ELR (cell line): Measurements from ENCODE around the gene PPM1K.
A peak's percentile ranks its signal among the peaks of the same experiment; 100 is the strongest.

Experiments
- DNase-seq: peaks from one replicate; pipeline ENCODE4 v3.0.0-alpha.2; 2015; ENCODE audit warnings: low read depth

PPM1K gene

DNA sequence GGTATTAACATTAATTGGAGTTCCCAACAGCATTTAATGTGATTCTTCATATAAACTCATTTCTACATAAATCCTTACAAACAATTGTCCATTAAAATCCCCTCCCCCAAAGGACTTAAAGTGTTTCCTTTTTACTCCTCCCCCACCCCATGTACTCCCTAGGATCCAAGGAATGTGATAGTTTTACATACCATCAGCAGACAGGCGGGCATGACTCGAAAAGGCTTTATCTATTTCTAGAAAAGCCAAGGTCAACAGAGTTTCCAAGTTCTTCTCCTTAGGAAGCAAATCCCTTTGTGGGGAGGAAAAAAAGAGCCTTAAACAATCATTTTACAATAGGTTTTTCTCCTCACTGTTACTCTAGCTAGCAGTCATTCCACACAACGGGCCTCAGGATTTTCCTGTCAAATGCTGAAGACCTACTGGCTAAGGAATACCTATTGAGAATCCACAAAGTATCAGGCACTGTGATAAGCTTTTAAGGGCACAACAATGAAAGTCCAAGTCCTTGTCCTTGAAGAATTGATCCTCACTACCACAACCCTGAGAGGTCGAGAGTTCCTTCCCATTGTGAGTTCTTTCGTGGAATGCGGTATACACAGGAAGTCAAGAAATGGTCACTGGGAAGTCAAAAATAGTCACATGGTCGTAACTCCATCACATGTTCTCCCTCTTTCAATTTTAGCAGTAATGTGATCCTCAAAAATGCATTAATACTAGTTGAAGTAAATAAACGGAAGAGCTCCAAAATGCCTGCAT lies 7.2 kb downstream of the PPM1K start:
- DNase-seq: no peak

DNA sequence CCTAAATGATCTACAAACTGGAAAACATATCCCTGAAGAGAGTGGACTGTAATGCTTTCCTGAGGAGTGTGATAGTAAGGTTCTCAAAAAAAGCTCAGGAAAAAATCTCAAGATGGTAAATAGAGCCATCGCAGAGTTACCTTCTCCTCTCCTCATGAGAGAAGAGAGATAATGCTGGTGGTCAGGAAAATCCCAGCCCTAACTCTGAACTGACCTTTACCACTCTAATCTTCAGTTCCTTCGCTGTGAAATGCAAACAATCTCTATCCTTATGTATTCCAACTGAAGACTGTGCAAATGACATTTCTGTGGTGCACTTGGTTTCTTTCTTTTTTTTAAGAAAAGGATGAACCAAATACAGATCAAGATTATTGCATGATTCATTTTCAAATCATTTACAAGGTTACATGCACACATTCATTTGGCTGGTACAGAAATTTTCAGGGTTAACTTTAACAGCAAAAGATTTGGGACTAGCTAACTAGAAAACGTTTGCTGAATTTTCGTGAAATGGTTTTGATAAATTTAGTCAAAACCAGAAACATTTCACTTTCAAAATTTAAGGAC lies 8.3 kb downstream of the PPM1K start:
- DNase-seq: no peak

DNA sequence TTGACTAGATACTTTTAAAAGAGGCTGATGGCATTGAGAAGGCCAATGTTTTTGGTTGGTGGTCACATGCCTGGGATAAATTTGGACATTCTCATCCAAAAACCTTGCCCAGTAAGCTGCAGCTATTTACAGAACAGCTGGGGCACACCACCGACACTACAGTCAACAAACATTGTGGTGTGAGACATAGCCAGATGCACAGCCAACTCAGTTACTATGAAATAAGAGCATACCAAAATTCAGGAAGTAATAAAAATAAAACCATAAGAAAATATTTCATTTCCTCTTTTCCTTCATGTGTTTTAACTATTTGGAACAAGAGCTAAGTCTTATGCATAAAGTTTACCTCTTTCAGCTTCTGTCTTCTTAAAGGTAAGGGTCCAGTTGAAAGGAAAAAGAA lies 8.8 kb downstream of the PPM1K start:
- no peak for DNase-seq

DNA sequence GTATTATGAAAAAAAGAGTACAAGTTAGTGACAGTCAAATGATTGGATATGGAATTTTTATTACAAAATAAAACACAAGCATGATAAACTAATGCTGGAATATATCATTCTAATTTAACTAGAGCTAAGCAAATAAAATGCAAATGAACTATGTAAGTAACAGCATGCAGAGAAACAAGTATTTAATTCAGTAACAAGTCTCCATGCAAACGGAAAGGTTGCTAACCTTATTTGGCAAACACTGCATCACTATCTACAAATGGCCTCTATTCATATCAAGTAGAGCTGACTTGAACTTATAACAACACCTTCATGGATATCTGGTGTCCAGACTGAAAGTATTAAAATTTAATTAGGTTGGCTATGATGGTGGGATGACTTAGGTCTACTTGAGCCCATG lies 15.4 kb downstream of the PPM1K start:
- no peak for DNase-seq

DNA sequence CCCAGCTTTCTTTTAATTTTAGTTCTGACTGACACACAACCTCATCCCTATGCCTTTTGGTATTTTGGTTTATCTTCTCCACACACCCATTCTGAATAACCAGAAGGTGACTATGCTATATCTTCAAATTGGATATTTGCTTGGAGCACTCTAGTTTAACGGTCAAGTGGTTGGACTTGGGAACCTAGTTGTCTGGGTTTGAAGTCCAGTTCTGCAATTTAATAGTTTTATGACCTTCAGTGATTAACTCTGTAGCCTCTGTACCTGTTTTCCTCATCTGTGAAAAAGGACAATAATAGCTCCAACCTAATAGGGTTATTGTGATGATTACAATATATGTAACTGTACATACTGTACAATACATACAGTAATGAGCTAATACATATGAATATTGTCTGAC lies 20.0 kb downstream of the PPM1K start:
- DNase-seq: no peak

DNA sequence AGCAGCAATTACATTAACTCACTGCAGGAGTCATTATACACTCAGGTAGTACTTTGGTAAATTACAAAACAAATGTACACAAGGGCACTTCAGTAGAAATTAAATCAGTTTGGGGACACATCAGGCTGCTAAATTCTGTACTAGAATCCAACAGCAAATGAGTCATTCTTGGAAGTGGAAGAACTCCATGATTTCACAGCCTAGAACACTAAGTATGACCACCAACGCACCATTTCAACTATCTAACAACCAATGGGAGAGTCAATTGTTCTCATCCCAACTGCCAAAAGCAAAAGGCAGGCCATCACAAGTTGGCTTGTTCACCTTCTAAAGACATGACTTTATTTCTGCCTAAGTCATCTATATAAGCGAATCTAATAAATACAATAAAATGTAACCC lies 26.6 kb downstream of the PPM1K start:
- no peak for DNase-seq

DNA sequence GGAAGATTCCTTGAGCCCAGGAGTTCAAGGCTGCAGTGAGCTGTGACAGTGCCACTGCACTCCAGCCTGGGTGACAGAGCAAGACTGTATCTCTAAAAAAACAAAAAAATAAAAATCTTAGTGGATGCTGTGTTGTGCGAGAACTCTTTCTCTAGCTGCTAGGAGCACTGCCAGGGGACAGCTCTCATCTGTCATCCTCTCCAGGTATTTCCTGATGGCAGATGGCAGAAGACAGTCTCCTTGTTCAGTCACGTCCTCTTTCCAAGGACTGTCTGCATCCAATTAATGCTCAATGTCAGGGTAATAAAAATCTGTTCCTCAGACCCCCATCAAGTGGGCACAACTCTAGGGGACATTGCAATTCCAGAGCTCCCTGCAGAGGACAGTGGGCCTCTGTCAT lies 29.2 kb downstream of the PPM1K start:
- no peak for DNase-seq

DNA sequence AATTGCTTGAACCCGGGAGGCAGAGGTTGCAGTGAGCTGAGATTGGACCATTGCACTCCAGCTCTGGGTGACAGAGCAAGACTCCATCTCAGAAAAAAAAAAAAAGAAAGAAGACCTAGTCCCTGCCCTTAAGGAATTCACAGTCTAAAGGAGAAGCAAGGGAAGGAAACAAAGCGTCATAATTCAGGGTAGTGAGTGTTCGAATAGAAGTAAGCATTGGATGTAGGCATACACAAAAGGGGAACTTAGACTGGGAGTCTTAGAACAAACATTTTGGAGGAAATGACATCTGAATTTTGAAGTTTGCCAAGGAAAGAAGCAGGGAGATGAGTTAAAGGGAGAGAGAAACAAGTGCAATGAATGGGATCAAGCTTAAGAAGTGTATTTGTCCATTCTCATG lies 32.4 kb downstream of the PPM1K start:
- DNase-seq: no peak

DNA sequence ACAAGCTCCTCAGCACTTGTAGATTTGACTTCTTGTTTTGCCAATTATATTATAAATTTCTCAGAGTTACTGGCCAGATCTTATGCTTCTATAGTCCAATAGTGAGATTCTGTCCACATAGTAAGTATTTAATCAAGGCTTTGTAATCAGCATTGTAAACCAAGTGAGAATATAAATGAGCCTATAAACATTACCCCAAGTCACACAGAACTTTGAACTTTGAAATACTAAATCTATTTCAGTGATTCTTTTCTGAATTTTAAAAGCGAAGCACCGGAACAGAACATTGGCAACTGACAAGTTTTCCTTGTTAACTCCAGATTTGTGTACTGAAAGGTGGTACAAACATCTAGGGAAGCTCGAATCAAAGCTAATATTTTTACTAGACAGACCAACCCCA lies 37.2 kb downstream of the PPM1K start:
- DNase-seq: no peak

DNA sequence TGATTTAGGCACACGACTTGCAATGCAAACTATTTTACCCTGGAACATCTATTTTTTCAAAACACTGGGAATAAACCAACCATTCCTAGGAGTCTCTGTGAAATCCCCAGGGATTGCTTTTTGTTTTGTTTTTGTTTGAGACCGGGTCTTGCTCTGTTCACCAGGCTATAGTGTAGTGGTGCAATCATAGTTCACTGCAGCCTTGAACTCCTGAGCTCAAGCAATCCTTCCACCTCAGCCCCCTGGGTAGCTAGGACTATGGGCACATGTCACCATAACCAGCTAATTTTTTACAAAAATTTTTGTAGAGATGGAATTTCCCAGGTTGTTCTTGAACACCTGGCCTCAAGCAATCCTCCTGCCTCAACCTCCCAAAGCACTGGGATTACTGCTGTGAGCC lies 37.8 kb downstream of the PPM1K start:
- DNase-seq: no peak

DNA sequence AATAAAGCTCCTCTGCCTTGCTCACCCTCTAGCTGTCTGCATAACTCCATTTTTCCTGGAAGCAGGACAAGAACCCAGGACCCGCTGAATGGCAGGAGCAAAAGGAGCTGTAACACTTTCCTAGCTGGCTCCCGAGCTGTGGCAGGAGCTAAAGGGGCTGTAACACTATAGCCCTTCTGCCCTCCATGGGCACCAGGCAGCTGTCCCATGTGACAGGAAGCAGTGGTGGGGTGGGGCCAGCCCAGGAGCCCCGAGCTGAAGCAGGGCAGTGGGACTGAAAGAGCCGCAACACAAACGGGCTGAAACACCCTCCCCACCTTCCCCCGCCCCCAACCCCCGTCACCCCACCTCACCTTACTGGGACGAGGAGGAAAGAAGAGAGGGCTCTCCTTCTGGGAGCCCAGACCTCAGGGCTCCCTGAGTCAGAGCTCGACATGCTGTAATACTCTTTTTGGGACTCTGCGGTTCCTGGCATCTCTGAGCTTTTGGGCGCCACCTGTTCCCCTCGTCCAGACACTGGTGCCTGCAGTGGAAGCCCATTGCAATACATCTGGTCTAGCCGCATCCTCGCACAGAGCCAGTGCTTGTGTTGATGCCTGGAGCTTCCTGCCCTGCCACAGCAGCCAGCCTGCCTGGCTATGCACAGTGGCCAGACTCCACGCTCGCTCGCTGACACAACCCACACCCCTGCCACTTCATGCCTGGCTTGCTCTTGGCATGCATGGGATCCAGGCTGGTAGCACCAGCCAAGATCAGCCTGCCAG lies 39.4 kb downstream of the PPM1K start:
- DNase-seq: no peak

DNA sequence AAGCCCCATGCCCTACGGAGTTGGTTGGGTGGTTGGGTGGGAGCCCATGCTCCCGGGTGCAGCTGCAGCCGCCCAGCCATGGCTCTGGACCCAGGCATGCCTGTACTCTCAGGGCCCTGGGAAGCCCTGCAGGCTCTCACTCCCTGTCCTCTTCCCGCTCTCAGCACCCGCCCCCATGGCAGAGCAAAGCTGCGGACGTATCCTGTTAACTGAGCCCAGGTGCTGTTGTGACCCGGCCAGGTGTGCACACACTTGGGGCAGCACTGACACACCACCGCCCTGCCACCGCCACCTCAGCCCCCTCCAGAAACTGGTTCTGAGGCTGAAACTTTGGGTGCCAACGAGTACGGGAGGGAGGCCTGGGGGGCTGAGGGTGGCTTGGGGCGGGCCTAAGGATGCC lies 40.3 kb downstream of the PPM1K start:
- DNase-seq: no peak

DNA sequence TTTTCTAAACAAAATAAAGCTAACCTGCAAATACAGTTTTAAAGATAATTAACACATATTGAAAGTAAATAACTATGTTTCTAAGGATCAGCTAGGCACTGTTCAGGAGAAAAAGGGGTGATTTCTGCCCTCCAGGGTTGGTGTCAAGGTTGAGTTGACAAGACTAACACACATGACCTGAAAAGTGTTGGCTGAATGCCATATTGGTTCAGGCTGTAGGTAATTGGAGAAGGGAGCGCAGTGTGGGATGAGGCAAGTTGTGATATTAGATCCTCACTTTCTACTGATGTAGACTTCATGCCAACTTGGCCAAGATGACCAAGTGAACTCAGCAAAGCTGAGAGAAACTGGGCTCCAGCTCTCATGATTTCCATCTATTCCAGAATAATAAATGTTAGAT lies 42.2 kb downstream of the PPM1K start:
- no peak for DNase-seq

DNA sequence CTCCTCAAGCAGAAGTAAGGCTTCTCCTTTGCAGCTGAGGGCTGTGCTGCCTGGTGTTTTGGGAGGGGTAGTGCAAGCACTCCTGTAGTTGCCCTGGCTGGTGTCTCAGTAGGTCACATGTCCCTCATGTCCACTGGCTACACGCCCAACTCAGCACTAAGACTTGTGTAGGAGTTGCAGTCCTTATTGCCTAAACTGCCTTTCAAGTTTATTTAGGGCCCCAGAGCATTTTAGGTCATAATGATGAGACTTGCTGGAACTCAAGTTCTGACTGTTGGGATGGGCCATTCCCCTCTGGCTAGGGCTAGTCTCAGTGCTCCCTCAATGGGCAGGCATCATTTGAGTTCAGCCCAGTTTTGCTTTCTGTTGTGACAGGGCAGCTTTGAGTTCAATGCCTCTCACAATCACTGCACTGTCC lies 44.1 kb downstream of the PPM1K start:
- no peak for DNase-seq

DNA sequence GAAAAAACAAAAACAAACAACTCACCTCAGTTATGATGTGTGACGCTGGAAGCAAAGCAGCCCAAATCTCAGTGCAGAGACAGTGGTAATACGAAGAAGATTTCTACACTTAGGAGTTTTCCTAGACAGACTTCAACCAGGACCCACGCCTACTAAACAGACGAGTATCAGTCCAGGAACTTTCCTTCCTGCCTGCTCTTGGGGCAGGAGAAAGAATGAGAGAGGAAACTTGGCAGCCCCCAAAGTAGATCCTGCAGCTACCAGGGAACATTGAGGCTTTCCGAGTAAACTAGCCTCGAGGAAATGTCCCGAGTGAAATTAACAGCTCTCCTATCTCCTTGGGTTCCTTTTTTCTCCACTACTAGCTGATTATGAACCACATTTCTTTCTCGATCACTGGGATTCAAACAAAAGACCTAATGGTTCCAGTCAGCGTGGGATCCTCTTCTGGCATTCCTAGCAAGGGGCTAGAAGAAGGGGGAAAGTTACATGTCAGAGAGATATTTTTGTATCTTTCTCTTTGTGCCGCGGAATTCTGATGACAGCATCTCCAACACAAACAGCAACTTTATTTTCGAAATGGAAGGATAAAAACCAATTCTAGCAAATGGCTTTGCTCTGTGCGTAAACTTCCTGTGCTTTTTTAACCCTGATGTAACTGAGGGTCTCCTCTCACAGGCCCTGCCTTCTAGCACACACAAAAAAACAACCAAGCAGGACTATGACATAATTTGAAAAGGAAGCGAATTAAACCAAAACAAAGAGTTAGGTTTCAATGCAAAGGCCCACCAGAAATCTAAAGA lies 53.2 kb downstream of the PPM1K start:
- no peak for DNase-seq

DNA sequence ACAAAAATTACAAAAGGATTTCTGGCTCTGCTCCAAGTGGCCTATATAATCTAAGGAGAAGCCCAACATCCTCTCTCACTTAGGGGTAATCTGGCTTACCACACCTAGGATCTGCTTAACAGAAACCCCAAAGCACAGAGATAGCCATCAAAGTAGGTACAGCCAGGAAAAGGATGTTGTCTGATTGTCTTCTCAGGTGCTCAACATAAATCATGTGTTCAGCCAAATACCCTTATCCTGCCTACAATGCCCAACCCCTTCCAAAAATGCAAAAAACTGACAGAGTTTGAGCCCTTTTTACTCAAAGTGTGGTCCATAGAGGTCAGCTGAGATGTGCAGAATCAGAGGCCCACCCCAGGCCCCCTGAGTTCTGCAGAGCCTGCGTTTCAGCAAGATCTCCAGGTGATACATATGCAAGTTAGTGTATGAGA lies 53.9 kb downstream of the PPM1K start:
- no peak for DNase-seq

DNA sequence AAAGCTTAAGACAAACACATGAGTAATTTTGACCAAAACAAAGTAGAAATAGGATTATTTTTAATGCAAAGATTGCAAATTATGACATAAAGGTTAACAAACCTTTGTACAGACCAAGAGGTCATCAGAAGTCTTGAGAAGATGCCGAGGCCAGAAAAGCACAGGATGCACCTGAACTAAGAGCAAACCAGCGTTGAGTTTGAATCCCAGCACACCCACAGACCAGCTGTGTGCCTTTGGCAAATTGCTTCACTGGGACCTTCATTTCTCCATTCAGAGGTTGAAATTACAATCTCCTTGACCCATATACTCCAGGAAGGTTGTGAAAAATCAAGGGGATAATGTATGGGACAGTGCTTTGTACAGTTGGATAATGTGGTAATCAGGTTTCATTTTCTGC lies 56.6 kb downstream of the PPM1K start:
- DNase-seq: no peak

DNA sequence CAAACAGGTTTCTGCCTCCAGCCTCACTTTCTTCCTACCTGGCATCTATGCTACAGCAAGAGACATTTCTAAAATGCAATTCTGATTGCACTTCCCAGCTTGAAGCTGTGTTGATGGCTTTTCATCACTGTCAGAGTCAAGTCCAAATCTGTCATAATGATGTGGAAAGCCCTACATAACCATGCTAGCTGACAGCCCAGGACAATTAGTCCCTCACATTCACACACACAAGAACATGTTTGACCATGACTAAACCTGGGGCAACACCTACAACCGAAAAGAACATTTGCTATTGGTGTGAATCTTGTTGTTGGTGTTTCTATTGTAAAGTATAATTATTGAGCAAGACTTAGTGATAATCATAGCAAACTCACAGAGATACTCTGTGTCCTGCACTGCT lies 58.2 kb downstream of the PPM1K start:
- no peak for DNase-seq

DNA sequence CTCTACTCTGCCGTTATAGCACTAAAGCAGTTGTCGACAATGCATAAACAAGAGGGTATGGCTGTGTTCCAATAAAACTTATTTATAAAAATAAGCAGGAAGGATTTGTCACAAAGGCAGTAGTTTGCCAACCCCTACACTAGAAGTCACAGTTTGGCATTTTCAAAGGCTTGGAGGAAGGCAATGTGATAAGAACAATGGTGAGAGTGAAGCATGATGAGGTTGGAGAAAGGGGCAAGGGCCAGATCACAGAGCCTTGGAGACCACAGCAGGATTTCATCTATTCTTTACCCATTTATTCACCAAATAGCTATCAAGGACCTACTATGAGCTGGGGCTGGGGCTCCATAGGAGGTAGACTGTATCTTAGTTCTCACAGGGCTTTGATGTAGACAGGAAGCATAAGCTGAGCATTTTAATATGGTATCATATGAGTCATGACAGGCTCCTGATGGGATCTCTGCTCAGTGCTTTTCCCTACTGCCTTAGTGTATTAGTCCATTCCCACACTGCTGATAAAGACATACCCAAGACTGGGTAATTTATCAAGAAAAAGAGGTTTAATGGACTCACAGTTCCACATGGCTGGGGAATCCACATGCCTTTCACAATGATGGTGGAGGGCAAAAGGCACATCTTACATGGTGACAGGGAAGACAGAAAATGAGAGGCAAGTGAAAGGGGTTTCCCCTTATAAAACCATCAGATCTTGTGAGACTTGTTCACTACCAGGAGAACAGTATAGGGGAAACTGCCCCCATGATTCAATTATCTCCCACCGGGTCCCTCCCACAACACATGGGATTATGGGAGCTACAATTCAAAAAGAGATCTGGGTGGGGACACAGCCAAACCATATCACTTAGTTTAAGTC lies 58.9 kb downstream of the PPM1K start:
- peak; percentile 29 for DNase-seq

DNA sequence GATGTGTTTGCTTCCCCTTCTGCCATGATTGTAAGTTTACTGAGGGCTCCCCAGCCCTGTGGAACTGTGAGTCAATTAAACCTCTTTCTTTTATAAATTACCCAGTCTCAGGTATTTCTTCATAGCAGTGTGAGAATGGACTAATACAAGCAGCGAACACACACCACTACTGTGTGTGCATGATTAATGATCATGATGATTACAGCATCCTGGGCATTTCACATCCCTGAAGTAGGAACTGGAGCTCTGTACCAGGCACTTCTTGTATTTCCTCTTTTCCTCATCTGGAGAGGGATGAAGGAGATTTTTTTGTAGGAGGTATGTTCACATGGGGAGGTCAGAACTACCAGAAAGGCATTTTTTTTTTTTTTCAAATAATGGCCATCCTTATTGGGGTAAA lies 60.8 kb downstream of the PPM1K start:
- no peak for DNase-seq

DNA sequence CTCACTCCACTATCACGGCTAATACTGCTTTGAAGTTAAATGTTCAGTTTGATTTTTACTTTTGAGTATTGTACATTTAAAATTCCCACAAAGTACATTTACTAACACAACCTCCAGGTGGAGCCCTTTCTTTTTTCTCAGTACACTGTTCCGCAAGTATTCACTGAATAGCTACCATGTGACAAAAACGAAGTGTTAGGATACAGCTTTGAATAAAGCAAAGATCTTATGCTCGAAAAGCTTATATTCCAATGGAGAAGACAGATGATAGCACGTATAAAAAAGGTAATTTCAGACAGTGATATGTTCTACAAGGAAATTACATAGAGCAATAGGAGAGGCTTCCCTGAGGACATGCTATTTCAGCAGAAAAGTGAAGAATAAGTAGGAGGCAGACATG lies 65.3 kb downstream of the PPM1K start:
- peak; percentile 66 for DNase-seq

DNA sequence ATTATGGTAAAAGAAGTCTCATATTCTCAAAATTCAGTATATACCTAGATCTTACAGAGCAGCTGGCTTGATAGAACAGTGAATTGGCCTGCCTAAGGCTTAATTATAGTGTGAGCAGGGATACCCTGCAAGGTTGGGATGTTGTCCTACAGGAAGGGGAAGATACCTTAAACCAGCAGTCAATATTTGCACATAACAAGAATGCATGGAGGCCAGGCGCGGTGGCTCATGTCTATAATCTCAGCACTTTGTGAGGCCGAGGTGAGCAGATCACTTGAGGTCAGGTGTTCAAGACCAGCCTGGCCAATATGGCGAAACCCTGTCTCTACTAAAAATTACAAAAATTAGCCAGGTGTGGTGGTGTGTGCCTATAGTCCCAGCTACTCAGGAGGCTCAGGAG lies 67.2 kb downstream of the PPM1K start:
- DNase-seq: no peak
